Left hindlimb (tissue), 1 donor: ENCODE results near the gene RPUSD4.

Experiments
- DNase-seq: peaks from one replicate; pipeline ENCODE4 v3.0.0-alpha.2; 2018

RPUSD4 gene

DNA sequence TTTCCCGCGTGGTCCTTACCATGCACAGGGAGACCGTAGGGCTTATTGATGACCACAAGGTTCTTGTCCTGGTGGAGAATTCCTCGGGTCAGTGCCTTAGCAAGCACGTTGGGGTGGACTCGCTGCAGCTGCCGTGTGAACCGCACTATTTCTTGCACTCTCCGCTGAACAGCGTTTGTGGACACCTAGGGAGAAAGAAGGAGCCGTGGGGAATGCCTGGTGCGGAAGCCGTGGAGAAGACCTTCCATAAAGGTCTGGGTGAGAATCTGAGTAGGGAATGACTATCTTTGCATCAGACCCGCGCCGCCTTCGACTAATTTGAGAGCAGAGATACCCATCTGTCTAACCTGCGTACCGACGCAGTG, 597 bp downstream of the RPUSD4 start:
- no peak for DNase-seq

DNA sequence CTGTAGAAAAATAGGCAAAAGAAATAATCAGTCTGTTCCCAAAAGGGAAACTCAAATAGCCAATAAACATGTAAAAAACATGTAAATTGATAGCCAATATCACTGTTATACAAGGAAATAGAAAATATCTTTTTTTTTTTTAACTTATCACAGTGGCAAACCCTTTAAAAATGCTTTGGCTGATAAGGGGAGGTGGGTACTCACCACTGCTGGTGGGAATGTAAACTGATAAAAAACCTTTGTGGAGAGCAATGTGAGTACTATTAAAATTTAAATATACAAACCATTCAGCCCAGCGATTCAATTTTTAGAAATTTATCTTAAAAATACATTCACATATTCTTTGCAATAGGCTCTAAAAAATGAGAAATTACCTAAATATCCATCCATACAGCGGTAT, 3.6 kb downstream of the RPUSD4 start:
- no peak for DNase-seq

DNA sequence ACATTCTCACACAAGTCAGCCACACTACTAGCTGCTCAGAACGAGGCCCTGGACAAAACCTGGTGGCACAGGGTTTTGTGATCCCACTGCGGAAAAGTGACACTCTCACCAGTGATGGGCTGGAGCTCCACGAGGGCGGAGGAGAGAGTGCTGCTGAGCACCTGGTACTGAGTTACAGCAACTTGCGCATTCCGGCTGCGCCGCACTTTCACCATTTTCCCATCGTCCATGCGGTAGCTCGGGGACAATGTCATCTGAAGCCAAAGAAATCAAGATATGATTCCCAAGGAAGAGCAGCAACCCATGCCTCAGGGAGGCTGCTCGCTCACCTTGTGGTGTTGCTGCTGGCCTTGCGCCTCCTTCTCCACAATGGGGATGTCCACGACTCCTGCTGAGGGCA, 6.1 kb downstream of the RPUSD4 start:
- DNase-seq: no peak

DNA sequence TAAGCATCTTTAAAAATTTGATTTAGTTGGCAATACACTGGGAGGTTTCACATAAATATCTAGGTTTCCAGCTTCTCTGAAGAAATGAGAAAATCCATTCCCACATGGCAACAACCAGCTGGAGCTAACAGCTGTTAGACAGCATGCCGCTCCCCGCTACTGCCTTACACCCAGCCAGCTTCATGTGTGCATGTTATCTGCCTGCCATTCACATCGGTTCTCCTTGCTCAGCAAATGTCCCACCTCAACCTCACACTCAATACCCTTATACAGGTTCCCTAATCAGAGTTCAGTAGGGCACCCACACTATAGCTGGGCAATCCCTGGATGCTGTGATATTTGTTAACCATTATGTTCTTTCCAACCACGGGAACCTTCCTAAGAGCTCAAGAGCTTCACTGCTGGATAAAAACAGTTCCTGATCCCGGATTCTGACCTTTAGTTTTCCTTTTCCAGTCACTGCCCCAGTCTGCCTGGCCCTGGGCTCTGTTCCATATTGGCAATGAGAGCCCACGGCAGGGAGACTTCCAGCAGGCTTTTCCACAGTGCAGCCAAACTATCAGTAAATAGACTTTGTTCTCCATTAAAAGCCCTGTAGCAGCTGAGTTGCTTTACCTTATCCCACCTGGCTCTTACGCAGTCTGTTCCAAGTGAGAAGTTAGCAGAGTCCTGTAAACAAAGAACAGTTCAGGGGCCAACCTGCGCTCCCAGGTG, 8.6 kb downstream of the RPUSD4 start:
- DNase-seq: no peak

DNA sequence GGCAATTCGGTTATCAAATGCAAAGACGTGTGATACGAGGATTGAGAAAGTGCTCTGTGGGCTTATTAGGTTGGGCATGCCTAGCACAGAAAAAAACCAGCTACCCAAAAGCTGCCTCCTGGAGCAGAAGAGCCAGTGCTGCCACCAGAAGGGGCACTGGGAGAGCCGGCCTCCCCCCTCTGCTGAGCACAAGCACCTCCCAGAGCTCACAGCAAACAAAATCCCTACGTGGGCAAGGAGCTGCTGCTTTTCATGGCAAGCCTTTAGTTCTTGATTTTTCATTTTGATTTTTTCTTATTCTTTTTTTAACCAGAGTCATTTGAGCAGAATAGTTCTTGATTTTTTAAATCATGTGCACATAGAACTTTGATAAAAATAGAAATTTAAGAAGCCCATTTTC, 12.8 kb downstream of the RPUSD4 start:
- DNase-seq: no peak

DNA sequence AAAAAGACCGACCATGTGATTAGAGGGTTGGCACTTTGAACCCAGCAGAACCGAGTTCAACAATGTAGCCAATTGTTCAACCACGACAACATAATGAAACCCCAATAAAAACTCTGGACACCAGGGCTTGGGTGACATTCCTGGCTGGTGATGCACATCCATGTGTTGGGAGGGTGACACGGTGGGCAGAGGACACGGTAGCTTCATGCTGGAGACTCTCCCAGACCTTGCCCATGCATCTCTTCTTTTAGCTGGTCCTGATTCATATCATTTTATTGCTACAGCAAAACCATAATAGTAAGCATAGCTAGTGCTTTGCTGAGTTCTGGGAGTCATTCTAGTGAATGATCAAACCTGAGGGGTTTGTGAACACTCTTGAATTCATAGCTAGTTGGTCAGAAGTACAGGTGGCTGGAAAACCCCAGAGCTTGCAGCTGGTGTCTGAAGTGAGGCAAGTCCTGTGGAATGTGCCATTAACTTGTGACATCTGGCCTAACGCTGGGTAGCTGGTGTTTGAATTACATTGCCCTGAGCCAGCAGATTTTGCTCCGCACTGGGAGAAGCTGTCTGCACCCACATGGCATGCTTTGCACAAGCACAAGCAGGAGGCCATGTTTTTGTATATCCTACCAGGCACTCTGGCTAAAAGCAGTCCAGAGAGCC, 14.0 kb downstream of the RPUSD4 start:
- no peak for DNase-seq

GRCh38 chr11:126195119-126195518, 16.3 kb downstream of the RPUSD4 start:
- no peak for DNase-seq

DNA sequence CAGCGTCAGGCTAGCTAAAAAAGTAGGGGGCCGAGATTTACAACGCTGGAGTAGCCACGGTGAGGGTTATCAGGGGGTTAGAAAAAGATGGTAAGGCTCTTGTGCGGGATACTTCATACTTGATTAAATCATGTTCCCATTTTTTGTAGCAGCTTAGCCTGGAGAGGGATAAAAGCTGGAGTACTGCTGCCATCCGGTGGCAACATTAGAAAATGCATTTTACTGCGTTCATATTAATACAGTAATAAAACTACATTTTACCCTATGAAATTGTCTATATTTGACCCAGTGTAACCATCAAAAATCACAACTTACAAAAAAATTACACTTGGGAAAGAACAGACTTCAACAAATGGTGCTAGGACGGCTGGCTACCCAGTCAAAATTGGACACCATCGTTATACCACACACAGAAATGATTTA, 17.3 kb downstream of the RPUSD4 start:
- DNase-seq: peak; percentile 66

DNA sequence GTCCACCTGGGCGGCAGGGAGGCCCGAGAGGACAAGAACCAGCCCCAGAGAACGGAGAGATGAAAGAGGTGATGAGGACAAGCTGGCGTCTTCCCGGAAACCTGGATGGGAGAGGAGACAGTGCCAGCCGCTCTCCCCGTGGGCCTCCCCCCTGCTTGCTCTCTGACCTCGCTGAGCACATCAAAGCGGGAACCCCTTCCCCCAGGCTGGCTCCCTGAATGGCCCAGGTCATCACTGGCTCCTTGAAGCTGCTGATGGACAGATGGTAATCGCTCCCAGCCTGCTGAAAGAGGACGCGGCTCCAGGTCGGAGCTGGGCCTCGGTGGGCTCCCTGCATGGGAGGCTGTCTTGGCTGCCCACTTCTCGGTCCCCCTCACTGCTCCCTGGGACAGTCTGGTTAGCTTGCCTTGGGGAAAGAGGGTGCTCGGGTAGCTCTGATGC, 18.4 kb downstream of the RPUSD4 start:
- no peak for DNase-seq

- DNase-seq: no peak
Measured at GRCh38 chr11:126192361-126192760, 19.1 kb downstream of the RPUSD4 start.

- DNase-seq: no peak
Measured at GRCh38 chr11:126191379-126192073, 19.9 kb downstream of the RPUSD4 start.

DNA sequence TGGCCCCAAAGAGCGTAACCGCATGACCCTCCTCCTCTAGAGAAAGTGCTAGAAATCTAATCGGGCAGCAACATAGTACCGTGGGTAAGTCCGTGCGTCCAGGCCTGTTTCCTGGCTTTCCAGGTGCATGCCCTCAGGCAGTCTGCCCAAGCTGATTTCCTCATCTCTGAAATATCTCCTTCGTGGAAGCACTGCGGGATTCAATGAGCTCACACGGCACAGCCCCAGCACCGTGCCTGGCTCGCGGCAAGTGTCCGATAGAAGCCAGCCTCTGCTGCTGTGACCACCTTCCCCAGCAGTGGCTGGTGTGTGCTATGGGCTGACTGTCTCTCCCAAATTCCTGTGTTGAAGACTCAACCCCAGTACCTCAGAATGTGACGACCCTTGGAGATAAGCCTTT, 20.7 kb downstream of the RPUSD4 start:
- no peak for DNase-seq

DNA sequence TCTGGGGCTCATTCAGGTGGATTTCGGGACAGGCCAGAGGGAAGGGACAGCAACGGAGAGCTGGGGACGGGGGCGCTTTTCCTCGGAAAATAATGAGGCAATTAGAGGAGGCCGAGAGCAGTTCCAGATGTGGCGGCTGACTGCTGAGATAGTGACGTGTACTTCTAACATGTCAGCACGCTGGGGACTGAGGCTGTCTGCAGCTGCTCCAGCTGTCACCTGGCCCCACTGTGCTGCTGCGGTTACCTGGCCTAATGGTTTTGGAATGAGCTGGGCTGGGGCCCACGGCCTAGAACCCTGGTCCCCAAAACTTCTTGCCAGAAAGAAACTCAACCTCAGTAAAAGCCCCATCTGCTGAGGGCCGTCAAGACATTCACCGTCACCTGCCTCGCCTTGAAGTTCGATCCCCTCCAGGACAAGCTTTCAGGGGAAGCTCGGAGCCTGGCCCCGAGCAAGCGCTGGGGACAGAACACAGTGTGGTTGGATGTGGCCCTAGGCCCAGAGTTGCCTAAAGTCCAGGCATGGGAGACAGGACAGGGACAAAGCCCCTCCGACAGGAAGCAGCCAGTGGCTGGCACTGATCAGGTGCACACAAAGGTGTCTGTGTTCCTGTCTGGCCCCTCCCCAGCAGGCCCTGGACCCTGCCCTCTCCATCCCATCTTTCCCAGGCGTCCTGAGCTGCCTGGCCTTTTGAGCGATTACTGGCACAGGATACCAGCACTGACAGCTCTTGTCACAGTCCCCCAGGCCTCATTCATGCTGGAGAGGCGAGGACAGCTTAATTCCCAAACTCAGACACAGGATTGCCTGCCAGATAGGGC, 22.1 kb downstream of the RPUSD4 start:
- DNase-seq: no peak

GRCh38 chr11:126188332-126189108, 22.9 kb downstream of the RPUSD4 start:
- DNase-seq: no peak

DNA sequence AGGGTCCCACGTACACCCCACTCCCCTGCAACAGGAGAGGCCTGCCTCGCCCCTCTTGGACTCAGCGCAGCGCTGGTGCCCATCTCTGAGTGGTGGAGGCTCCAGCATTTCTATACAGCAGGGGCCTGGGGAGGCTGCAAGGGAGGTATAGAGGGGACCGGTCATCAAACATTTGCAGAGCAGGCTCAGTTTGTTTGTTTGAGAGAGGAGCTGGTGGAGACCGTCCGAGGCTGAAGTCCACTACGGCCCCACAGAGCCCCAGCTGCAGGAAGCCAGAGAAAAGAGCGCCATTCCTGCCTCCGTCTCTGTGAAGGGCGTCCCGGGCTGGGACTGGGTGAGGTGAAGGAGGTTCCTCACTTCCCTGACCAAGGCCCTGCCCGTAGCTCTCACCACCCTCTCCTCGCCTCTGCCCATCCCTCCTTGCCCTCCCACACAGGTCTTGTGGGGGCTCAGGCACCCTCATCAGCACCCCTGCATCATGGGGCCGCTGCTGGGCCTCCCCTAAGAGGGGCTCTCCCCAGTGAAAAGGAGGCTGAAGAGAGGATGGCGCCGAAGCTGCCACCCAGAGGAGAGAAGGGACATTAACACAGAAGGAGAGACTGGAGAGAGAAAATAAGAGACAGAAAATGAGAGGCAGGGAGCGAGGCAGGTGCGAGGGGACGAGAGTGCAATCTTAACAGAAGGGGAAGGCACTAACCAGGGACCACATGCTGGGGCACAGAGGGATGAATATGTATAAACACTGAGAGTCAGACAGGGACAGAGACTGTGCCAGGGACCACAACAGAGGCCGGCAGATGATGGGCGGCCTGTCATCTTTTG, 24.5 kb downstream of the RPUSD4 start:
- DNase-seq: no peak

GRCh38 chr11:126186025-126186698, 25.3 kb downstream of the RPUSD4 start:
- no peak for DNase-seq

DNA sequence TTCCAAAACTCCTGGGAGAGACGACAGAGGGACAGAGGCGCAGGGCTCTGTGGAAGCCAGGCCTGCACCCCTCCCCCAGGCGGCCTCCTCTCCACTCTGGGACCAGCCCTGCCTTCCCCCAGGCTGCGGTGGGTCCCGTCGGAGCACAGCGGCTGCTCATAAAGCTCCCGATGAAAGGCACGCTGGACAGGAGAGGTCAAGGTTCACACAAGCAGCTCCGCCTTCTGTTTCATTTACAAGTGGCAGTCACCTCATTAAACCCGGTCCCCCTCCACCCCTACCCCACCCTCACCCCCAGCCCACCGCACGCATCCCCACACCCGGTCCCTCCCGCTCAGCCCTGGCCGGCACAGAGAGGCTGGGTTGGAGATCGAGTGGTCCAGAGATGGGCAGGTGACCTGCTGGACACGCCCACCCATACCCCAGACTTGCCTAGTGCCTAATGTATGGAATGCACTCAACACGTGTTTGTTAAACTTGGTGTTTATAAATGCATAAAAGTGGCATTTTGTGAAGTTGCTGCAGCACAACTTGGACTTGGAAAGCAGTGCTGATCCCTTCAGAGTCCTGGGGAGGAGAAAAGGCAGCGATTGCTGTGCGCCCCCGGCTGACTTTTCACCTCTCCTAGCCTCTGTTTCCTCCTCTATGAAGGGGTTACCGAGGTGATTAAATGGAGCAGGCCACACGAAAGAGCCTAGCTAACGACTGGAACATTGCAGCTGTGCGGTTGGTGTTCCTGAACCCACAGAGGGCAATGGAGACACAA, 26.0 kb downstream of the RPUSD4 start:
- no peak for DNase-seq

- no peak for DNase-seq
Measured at GRCh38 chr11:126182787-126183445, 28.5 kb downstream of the RPUSD4 start.

DNA sequence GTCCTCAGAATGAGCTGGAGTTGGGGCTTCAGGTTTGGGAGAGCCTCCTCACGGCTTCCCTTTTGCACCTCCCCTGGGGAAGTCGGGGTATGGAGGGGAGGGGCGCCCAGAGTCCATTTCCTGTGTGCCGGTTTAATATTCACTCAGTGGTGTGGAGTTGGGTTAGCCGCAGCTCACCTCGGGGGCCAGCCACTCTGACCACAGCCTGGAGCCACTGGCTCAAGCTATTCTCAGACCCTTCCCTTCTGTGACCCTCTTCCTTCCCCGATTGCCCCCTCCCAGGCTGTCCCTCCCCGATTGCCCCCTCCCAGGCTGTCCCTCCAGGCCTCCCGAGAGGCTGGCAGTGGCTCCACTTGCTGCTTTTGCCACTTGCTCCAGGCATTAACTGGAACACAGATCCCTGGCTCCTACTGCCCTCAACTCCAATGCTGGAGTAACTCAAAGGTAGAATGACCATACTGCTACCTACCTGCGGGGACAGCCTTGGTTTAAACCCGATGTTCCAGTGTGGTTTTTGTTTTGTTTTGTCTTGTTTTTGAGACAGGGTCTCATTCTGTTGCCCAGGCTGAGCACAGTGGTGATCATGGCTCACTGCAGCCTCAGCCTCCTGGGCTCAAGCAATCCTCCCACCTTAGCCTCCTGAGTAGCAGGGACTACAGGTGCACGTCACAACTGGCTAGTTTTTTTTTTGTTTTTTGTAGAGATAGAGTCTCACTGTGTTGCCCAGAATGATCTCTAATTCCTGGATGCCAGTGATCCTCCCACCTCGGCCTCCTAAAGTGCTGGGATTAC, 29.3 kb downstream of the RPUSD4 start:
- DNase-seq: no peak
